Stimulated activated CD8-positive, alpha-beta memory T cell treated with anti-CD3 and anti-CD28 coated beads, Interleukin-4, amount 100 ng/mL, for 48 hours (primary cell): Measurements from ENCODE around the gene BPIFA3.
"Not testable (repeated sequence)": the region's sequence is repeated elsewhere in the genome, so short reads cannot be mapped to it uniquely, and the experiment has no call there.

Experiments
- DNase-seq: peaks from one replicate; pipeline ENCODE4 v3.0.0-alpha.2; 2020

Gene BPIFA3

DNA sequence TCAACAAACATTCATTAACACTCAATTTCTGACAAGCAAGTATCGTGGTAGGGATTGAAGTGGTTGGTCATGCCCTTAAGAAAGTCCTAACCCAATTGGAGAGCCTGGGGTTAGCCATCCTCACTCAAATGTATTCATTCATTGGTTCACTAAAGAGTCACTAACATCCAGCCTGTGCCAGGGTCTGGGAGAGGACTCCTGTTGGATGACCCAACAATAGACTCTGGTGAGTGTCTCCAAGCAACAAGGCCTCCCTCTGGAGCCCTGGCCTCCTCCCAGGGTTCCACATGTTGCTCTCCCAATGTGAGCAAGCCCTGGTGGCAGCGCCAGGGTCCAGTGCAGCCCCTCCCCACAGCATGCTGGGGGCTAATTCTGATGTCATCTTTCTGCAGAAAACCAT lies at the start of gene BPIFA3:
Gene BPIFA3, plus strand, starts transcription at position 301 of the 400 bp plus-strand sequence. CDS start 185 bp downstream, outside the sequence.
- no peak for DNase-seq

DNA sequence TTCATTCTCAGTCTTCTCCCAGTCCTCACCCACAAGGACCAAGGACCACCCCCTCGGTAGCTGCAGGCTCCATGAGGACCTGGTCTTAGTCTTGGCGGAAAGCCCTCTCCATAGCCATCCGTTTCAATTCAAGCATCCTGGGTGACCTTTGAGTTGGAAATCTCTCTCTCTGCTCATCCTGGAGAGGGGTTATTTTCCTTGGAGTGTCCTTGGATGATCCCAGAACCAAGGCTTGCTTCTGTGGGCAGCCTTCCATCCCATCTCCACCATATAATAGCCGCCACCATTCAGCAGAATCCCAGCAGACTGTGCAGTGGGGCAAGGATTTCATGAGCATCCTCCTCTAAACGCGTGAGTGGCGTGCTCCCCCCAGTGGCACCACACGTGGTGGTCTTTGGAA lies 49.3 kb upstream of the BPIFA3 start, which contains the start of gene BPIFA2:
Gene BPIFA2, plus strand, starts transcription at position 301 of the 400 bp plus-strand sequence. CDS start 987 bp downstream, outside the sequence.
- no peak for DNase-seq

- peak; percentile 73 for DNase-seq
Measured at GRCh38 chr20:33169176-33169794, 47.9 kb upstream of the BPIFA3 start.

GRCh38 chr20:33172781-33173180 lies 44.4 kb upstream of the BPIFA3 start:
- DNase-seq, result no peak

DNA sequence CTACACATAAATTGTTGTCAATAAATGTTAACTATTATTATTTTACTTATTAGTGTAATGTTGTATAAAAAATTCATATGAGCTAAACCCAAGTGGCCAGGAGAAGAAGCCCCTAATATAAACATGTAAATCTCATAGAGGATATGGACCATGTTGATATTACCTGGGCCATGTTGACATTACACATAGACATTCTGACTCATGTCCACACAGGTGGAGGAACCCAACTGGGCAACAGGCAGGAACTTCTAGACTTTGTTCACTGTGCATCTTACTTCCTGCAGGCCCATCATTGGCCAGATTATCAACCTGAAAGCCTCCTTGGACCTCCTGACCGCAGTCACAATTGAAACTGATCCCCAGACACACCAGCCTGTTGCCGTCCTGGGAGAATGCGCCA lies 42.0 kb upstream of the BPIFA3 start:
- DNase-seq, result no peak

DNA sequence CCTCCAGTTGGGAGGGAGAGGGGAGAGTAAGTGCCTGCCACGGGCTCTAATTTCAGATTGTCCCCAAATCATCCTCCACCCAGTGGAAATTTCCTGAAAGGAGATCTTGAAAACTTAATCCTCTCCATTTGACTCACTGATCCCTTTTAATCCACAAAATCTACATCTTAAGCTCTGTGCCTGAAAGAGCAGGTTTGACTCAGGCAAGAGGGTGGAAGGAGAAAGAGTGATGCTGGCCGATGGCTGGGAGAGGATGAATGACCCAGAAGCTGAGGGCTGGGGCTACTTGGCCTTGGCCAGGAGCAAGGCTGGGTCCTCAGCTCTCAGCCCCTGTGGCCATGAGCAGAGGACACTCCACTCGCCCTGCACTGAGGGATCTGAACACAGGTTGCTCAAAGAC lies 41.1 kb upstream of the BPIFA3 start:
- no peak for DNase-seq

DNA sequence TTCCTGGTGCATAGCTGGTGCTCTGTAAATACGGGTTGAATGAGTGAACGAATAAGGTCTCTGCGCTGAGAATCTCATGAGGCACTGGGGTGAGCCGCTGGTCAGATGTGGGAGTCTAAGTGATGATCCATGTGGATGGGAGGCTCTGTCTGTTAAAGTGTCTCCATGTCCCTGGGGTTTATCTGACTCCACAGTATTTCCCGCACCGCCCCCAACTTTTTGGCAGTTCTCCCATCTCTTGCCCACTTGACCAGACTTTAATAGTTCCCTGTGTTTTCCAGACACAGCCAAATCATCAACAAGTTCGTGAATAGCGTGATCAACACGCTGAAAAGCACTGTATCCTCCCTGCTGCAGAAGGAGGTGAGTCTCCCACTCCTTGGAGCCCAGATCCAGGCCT lies 39.3 kb upstream of the BPIFA3 start:
- DNase-seq, result no peak

DNA sequence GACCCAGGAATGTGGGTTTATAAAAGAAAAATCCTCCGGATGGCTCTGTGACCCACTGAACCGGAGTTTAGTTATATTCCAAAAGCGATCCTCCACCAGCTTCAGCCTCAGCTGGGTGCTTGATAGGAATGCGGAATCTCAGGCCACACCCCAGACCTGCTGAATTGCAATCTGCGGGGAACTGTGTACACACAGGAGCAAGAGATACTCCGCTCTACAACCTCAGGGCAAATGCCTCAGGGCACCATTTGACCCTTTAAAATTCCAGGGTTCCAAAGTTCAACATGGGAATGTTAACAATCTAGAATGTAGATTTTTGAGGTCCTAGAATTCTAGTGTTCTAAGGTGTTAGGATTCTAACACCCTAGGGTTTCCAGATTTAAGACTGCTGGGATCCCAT lies 38.4 kb upstream of the BPIFA3 start:
- DNase-seq, result no peak

- DNase-seq, result no peak
Measured at GRCh38 chr20:33180169-33180568, 37.0 kb upstream of the BPIFA3 start.

GRCh38 chr20:33181482-33182093 lies 35.6 kb upstream of the BPIFA3 start:
- DNase-seq, result no peak

DNA sequence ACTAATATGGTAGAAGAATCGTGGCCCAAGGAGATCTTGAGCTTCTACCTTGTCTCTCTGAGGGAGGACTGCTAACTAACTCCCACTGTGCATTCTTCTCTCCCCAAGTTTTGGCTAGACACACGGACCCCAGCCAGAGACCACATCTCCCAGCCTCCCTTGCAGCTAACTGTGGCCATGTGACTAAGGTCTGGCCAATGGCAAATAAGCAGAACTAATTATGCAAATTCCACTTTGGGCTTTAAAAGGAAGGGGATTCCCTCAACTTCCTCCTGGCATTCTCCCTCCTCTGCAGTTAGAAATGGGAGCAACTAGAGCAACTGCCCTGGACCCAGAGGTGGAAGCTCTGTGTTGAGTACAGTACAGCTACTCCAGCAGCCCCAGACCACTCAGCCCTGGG lies 33.8 kb upstream of the BPIFA3 start:
- DNase-seq, result no peak

GRCh38 chr20:33185031-33185590 lies 32.0 kb upstream of the BPIFA3 start:
- DNase-seq, result not testable (repeated sequence)

DNA sequence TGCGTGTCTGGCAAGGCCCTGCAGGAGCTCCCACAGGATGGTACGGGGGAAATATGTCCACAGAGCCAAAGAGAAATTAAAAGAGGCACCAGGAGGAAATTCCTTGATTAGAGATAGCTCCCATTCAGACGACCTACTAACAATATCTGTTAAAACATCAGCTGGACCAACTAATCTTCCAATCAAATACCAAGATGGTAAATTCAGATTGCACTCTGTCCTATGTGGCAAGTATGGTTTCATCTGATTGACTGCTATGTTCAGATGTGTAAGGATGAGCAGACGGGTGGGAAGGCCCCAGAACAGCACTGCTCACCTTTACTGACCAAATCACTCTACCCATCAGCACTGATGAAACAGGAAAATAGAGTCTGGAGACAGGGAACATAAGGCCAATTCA lies 29.7 kb upstream of the BPIFA3 start:
- DNase-seq, result no peak

DNA sequence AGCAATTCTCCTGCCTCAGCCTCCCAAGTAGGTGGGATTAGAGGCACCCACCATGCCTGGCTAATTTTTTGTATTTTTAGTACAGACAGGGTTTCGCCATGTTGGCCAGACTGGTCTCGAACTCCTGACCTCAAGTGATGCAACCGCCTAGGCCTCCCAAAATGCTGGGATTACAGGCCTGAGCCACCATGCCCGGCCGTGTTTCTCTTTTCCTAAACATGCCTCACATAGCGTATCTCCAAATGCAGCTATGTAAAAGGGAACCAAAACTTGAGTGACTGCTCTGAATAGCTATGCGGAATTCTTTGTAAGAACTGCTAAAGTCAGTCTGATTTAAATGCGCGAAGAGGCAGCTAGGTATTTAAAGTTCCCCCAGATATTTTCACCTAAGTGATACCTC lies 28.7 kb upstream of the BPIFA3 start:
- no peak for DNase-seq

GRCh38 chr20:33191484-33191883 lies 25.7 kb upstream of the BPIFA3 start:
- DNase-seq, result no peak

DNA sequence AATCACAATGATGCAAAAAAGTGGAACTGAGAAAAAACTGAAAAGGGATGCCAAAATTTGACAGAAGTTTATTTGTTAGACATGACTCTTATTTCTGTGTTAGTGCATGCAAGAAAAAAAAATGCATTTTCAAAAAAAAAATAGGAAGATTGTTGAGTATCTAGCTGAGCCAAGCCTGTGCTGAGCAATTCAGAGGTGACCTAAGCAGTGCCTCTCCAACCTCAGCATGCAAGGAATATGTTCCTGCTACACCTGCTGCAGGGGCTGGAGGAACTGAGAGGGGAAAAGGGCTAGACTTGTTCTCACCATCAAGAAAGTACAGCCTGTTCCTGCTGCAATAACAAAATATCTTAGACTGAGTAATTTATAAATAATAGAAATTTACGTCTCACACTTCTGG lies 25.2 kb upstream of the BPIFA3 start:
- no peak for DNase-seq

DNA sequence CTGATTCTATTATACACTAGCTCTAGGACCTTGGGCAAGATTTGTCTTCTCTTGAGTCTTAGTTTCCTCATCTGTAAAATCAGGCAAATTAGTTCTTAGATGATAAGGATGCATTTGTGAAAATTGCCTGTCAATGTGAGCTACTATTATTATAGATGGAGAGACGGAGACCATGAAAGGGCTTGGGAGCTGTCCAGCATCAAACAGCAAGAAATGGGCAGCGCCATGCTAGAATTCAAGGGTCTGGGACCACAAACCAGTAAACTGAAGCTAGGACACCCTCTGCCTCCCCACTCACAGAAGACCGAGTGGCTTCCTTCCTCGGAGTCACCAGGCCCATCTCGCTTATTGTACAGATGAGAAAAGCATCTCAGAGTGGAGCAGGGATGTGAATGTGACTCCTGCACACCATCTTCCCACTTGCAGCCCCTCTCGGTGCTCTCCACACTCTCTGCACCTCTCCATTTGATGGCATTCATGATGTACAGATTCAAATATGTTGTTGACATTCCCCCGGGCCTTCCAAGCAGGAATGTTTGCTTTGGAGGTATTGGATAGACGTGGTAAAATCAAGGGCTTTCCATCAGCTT lies 24.1 kb upstream of the BPIFA3 start:
- no peak for DNase-seq

- DNase-seq, result no peak
Measured at GRCh38 chr20:33199026-33199425, 18.1 kb upstream of the BPIFA3 start.

GRCh38 chr20:33202451-33202850 lies 14.7 kb upstream of the BPIFA3 start:
- DNase-seq, result no peak

GRCh38 chr20:33203444-33203843 lies 13.7 kb upstream of the BPIFA3 start:
- DNase-seq, result no peak

- DNase-seq, result peak; percentile 65
Measured at GRCh38 chr20:33209789-33210188, 7.4 kb upstream of the BPIFA3 start.

GRCh38 chr20:33210371-33210770 lies 6.8 kb upstream of the BPIFA3 start:
- no peak for DNase-seq

- DNase-seq, result peak; percentile 37
Measured at GRCh38 chr20:33211817-33212424, 5.2 kb upstream of the BPIFA3 start.

DNA sequence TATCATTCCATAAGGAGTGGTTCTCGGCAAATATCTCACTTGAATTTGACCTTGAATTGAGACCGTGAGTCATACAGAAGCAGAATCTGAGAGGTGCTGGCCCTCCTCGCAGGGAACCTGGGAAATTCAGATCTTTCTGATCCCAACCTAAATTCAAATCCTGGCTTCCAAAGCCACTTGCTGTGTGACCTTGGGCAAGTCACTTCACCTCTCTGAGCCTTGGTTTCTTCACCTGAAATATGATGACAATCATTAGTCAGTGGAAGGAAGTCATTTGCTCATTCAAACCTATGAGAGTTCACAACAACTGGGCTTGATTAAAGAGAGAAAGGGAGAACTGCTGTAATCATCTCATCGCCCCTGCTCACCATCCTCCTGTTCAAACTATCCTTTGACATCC lies 7.2 kb downstream of the BPIFA3 start:
- no peak for DNase-seq
